Mononuclear cell (primary cell): ENCODE data around the gene OR2A7. TPM values are rescaled to one million over a fixed set of nuclear protein-coding genes. Genes with fewer than 3 reads are reported as not detected.
"Not testable (repeated sequence)": the region's sequence is repeated elsewhere in the genome, so short reads cannot be mapped to it uniquely, and the experiment has no call there.

ENCODE experiments used
- H3K27me3 ChIP-seq: 2 replicates; pipeline ENCODE4 v1.6.0; 2011; ENCODE audit warnings: low read length, control low read depth; ENCODE audit not compliant: insufficient read depth
- H3K4me1 ChIP-seq: 2 replicates; pipeline ENCODE4 v1.5.1; 2011; ENCODE audit warnings: mild to moderate bottlenecking, low read length, control low read depth; ENCODE audit not compliant: insufficient read depth
- H3K4me3 ChIP-seq: 2 replicates; pipeline ENCODE4 v1.5.1; 2011; ENCODE audit warnings: mild to moderate bottlenecking, low read length, moderate library complexity
- H3K9me3 ChIP-seq: 2 replicates; pipeline ENCODE4 v1.5.1; 2011; ENCODE audit warnings: low read depth, mild to moderate bottlenecking, control low read depth, low read length
- total RNA-seq: library from RNA; depleted of rRNA; stranded (reverse); fragments of >200 nt; gene quantifications from one replicate; pipeline ENCODE4 v1.2.3, GENCODE V29; 2012

The OR2A7 gene
- total RNA-seq, 1 donor, result 3.6 TPM

GRCh38 chr7:144223675-144224074, 40.9 kb downstream of the OR2A7 start:
- H3K9me3 ChIP-seq, H3K4me3 ChIP-seq, H3K4me1 ChIP-seq, H3K27me3 ChIP-seq: not testable (repeated sequence)

- H3K4me1 ChIP-seq, H3K9me3 ChIP-seq, H3K27me3 ChIP-seq, H3K4me3 ChIP-seq: not testable (repeated sequence)
Observed at GRCh38 chr7:144220531-144220930, 44.1 kb downstream of the OR2A7 start.

- not testable (repeated sequence) for H3K9me3 ChIP-seq, H3K4me1 ChIP-seq, H3K27me3 ChIP-seq, H3K4me3 ChIP-seq
Observed at GRCh38 chr7:144219149-144219548, 45.4 kb downstream of the OR2A7 start.

GRCh38 chr7:144218581-144218980, 46.0 kb downstream of the OR2A7 start:
- H3K4me1 ChIP-seq, H3K27me3 ChIP-seq, H3K9me3 ChIP-seq, H3K4me3 ChIP-seq: not testable (repeated sequence)

GRCh38 chr7:144217200-144217599, 47.4 kb downstream of the OR2A7 start:
- not testable (repeated sequence) for H3K9me3 ChIP-seq, H3K4me3 ChIP-seq, H3K4me1 ChIP-seq, H3K27me3 ChIP-seq

Other genes starting within 250 kb of the OR2A7 start
- gene OR2A5, start 215.8 kb downstream of the OR2A7 start, total RNA-seq, result under 0.01 TPM
- gene OR2A25, start 195.0 kb downstream of the OR2A7 start, total RNA-seq, result not detected
- gene OR2A12, start 178.5 kb downstream of the OR2A7 start, total RNA-seq, result not detected
- not detected for gene OR2A2, start 155.2 kb downstream of the OR2A7 start, total RNA-seq
- gene OR2A14, start 141.6 kb downstream of the OR2A7 start, total RNA-seq, result not detected
- gene CTAGE4, start 81.3 kb downstream of the OR2A7 start, total RNA-seq, result 2.0 TPM
- gene ARHGEF35, start 69.0 kb downstream of the OR2A7 start, total RNA-seq, result 1.2 TPM
- gene OR2A42, start 25.2 kb downstream of the OR2A7 start, total RNA-seq, result 0.10 TPM
- gene CTAGE8, start 4.5 kb upstream of the OR2A7 start, total RNA-seq, result 0.73 TPM
- not detected for gene OR2A1, start 47.6 kb upstream of the OR2A7 start, total RNA-seq
- 5.1 TPM for gene ARHGEF5, start 90.6 kb upstream of the OR2A7 start, total RNA-seq
- gene NOBOX, start 138.9 kb upstream of the OR2A7 start, total RNA-seq, result not detected